Keratinocyte (primary cell): Measurements from ENCODE around the gene CCDC126. TPM values are rescaled to one million over a fixed set of nuclear protein-coding genes. Genes with fewer than 3 reads are reported as not detected.

ENCODE experiments used
- DNase-seq: peaks from one replicate; pipeline ENCODE4 v3.0.0-alpha.2; 2011; ENCODE audit warnings: low read depth, missing footprints, low spot score
- FAIRE-seq: peaks from 2 replicates; lab custom pipeline; 2011; peaks lifted over from hg19 to GRCh38; lab: Jason Lieb, UNC
- H2AFZ ChIP-seq: 2 replicates; pipeline ENCODE4 v1.6.0; 2012; ENCODE audit warnings: low read length, control low read depth, inconsistent platforms; ENCODE audit not compliant: control insufficient read depth
- H3K27ac ChIP-seq: 2 replicates; pipeline ENCODE4 v1.5.1; 2011; ENCODE audit warnings: low read length; ENCODE audit not compliant: control insufficient read depth, insufficient read depth
- H3K27me3 ChIP-seq: 3 replicates; pipeline ENCODE4 v1.6.0; 2011; ENCODE audit warnings: low read length; ENCODE audit not compliant: control insufficient read depth, insufficient read depth; ENCODE audit errors: extremely low read depth
- H3K36me3 ChIP-seq, 2 experiments: 2 replicates in 1 of 2; 3 replicates in 1 of 2; pipeline ENCODE4 v1.5.1; 2011; ENCODE audit warnings: low read length in 2 of 2, mild to moderate bottlenecking in 1 of 2; ENCODE audit not compliant: control insufficient read depth in 2 of 2, insufficient read depth in 2 of 2; ENCODE audit errors: extremely low read depth in 1 of 2
- H3K4me1 ChIP-seq: 3 replicates; pipeline ENCODE4 v1.5.1; 2011; ENCODE audit warnings: low read length; ENCODE audit not compliant: control insufficient read depth, insufficient read depth; ENCODE audit errors: extremely low read depth
- H3K4me2 ChIP-seq: 3 replicates; pipeline ENCODE4 v1.6.0; 2011; ENCODE audit warnings: low read depth, low read length; ENCODE audit not compliant: control insufficient read depth, insufficient read depth; ENCODE audit errors: extremely low read depth
- H3K4me3 ChIP-seq, 3 experiments: fragments of 200-600 bp in 1 of 3; sonication (generic) in 1 of 3; 2 replicates in 2 of 3; 3 replicates in 1 of 3; pipeline ENCODE4 v1.5.1; 2011 to 2016; ENCODE audit warnings: low read length in 3 of 3, mild to moderate bottlenecking in 3 of 3, control low read depth in 2 of 3, inconsistent platforms in 1 of 3, low read depth in 1 of 3, mixed read lengths in 1 of 3, mixed run types in 1 of 3, moderate library complexity in 1 of 3; ENCODE audit not compliant: control insufficient read depth in 2 of 3, insufficient read depth in 2 of 3; ENCODE audit errors: extremely low read depth in 1 of 3
- H3K79me2 ChIP-seq: 2 replicates; pipeline ENCODE4 v1.6.0; 2012; ENCODE audit warnings: low read length; ENCODE audit not compliant: control insufficient read depth, insufficient read depth
- H3K9ac ChIP-seq: 3 replicates; pipeline ENCODE4 v1.6.0; 2011; ENCODE audit warnings: low read length; ENCODE audit not compliant: control insufficient read depth, insufficient read depth; ENCODE audit errors: extremely low read depth
- H3K9me1 ChIP-seq: 3 replicates; pipeline ENCODE4 v1.6.0; 2011; ENCODE audit warnings: low read length; ENCODE audit not compliant: control insufficient read depth, insufficient read depth; ENCODE audit errors: extremely low read depth
- H3K9me3 ChIP-seq: 2 replicates; pipeline ENCODE4 v1.5.1; 2012; ENCODE audit warnings: low read depth, low read length; ENCODE audit not compliant: control insufficient read depth
- H4K20me1 ChIP-seq: 3 replicates; pipeline ENCODE4 v1.6.0; 2011; ENCODE audit warnings: low read length; ENCODE audit not compliant: control insufficient read depth, insufficient read depth; ENCODE audit errors: extremely low read depth
- EZH2 ChIP-seq: IDR thresholded peaks from one replicate; pipeline ENCODE4 v1.6.1; 2012; ENCODE audit warnings: inconsistent platforms, mild to moderate bottlenecking, low read length, moderate library complexity
- dilution Hi-C: fragments of 300-500 bp; cut with MboI; formaldehyde crosslinking; loops from one replicate; pipeline ENCODE4 v1.7.0; 2020; ENCODE audit warnings: low sequenced_read_pairs; ENCODE audit not compliant: extremely low pct_ligation_motif_present
- polyA plus RNA-seq, 5 experiments: library from polyadenylated mRNA; depleted of rRNA in 3 of 5; stranded (reverse) in 3 of 5; stranded (forward) in 1 of 5; unstranded in 1 of 5; fragments of >200 nt; gene quantifications; 1 replicate in 1 of 5; 2 replicates in 3 of 5; 3 replicates in 1 of 5; pipeline versions ENCODE4 v1.2.1 to v1.2.3, GENCODE V29; 2011 to 2012; ENCODE audit warnings: missing spikeins in 2 of 5, low read depth in 1 of 5, low replicate concordance in 1 of 5
- TF ChIP-seq, protein P1 (sequence below), 3 experiments: IDR thresholded peaks in 1 of 3; conservative IDR thresholded peaks in 1 of 3; optimal IDR thresholded peaks in 1 of 3; 2 replicates in 2 of 3; 3 replicates in 1 of 3; pipeline versions ENCODE3 to v1.5.1; 2011; ENCODE audit warnings: low read length in 3 of 3, mild to moderate bottlenecking in 3 of 3, moderate library complexity in 2 of 3, control low read depth in 1 of 3, inconsistent platforms in 1 of 3; ENCODE audit not compliant: insufficient read depth in 2 of 3; ENCODE audit errors: extremely low read depth in 1 of 3

Gene CCDC126
- polyA plus RNA-seq, 1 donor (not counting 4 experiments of a cell fraction or from before 2014, with no cell fraction given), result 8.4 TPM

DNA sequence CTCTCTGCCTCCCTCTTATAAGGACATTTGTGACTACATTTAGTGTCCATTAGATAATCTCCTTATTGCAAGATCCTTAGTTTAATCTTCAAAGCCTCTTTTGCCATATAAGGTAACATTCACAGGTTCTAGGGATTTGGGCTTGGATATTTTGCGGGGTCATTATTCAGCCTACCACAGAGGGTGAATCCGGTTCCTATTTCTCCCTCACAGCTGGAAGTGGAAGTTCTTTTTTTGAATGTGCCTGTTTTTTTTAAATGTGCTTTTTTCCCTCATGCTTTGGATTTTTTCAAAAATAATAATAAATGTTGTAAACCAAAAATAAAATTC, 65.8 kb downstream of the CCDC126 start:
- no peak overlapping the region for H3K27ac ChIP-seq
- no peak overlapping the region for H3K4me3 ChIP-seq
- FAIRE-seq (no peak), DNase-seq (no peak)
- no peaks in the 10 kb centered on the region for H3K9me1 ChIP-seq
- no peaks in the 10 kb centered on the region for H3K27me3 ChIP-seq
- no peak overlapping the region for H3K4me2 ChIP-seq
- no peaks in the 10 kb centered on the region for H4K20me1 ChIP-seq
- H3K4me1 ChIP-seq, result no peaks in the 10 kb centered on the region
- no peaks in the 10 kb centered on the region for H3K36me3 ChIP-seq
- dilution Hi-C loops, result no loop called here
- no peaks in the 10 kb centered on the region for H3K79me2 ChIP-seq
- TF ChIP-seq, protein P1, sequence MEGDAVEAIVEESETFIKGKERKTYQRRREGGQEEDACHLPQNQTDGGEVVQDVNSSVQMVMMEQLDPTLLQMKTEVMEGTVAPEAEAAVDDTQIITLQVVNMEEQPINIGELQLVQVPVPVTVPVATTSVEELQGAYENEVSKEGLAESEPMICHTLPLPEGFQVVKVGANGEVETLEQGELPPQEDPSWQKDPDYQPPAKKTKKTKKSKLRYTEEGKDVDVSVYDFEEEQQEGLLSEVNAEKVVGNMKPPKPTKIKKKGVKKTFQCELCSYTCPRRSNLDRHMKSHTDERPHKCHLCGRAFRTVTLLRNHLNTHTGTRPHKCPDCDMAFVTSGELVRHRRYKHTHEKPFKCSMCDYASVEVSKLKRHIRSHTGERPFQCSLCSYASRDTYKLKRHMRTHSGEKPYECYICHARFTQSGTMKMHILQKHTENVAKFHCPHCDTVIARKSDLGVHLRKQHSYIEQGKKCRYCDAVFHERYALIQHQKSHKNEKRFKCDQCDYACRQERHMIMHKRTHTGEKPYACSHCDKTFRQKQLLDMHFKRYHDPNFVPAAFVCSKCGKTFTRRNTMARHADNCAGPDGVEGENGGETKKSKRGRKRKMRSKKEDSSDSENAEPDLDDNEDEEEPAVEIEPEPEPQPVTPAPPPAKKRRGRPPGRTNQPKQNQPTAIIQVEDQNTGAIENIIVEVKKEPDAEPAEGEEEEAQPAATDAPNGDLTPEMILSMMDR (optimal IDR thresholded peaks at IDR 0.05 in 1 of 3, IDR thresholded peaks at IDR 0.05 in 1 of 3, conservative IDR thresholded peaks at IDR 0.05 in 1 of 3; ENCODE audit: extremely low read depth in 1 of 3, insufficient read depth in 2 of 3, low read length in 3 of 3), result no peak
- TF ChIP-seq EZH2, result no peak
- no peak overlapping the region for H3K9ac ChIP-seq
- H3K9me3 ChIP-seq, result no peaks in the 10 kb centered on the region
- H2AFZ ChIP-seq, result no peak overlapping the region

DNA sequence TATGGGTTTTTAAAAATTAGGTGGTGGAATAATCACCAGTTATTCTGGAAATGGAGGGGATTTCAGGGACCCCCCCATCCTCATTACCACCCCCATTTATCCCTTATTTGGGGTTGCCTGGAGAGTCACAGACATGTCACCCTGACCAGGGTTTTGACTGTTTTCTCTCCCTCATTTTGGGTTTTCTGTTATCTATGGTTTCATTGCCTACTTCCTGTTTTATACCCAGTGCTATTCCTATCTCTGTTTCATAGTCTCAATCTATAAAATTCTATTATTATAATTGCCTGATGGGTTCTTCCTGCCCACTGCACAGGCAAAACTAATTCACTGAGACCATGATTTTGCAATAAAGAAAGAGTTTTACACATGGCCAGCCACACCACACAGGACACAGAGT, 66.9 kb downstream of the CCDC126 start:
- dilution Hi-C loops, result no loop called here
- DNase-seq (no peak), FAIRE-seq (no peak)
- no peaks in the 10 kb centered on the region for H3K36me3 ChIP-seq
- H3K4me2 ChIP-seq, result no peak overlapping the region
- TF ChIP-seq, protein P1 (optimal IDR thresholded peaks at IDR 0.05 in 1 of 3, IDR thresholded peaks at IDR 0.05 in 1 of 3, conservative IDR thresholded peaks at IDR 0.05 in 1 of 3; ENCODE audit: extremely low read depth in 1 of 3, insufficient read depth in 2 of 3, low read length in 3 of 3), result no peak
- no peak for TF ChIP-seq EZH2
- H3K27me3 ChIP-seq, result no peaks in the 10 kb centered on the region
- no peaks in the 10 kb centered on the region for H3K4me1 ChIP-seq
- H3K27ac ChIP-seq, result no peak overlapping the region
- H3K79me2 ChIP-seq, result no peaks in the 10 kb centered on the region
- no peak overlapping the region for H2AFZ ChIP-seq
- H3K9ac ChIP-seq, result no peak overlapping the region
- no peaks in the 10 kb centered on the region for H4K20me1 ChIP-seq
- H3K9me1 ChIP-seq, result no peaks in the 10 kb centered on the region
- H3K4me3 ChIP-seq, result no peak overlapping the region
- H3K9me3 ChIP-seq, result no peaks in the 10 kb centered on the region
